ENCODE data around the gene CHSY1.

DNA sequence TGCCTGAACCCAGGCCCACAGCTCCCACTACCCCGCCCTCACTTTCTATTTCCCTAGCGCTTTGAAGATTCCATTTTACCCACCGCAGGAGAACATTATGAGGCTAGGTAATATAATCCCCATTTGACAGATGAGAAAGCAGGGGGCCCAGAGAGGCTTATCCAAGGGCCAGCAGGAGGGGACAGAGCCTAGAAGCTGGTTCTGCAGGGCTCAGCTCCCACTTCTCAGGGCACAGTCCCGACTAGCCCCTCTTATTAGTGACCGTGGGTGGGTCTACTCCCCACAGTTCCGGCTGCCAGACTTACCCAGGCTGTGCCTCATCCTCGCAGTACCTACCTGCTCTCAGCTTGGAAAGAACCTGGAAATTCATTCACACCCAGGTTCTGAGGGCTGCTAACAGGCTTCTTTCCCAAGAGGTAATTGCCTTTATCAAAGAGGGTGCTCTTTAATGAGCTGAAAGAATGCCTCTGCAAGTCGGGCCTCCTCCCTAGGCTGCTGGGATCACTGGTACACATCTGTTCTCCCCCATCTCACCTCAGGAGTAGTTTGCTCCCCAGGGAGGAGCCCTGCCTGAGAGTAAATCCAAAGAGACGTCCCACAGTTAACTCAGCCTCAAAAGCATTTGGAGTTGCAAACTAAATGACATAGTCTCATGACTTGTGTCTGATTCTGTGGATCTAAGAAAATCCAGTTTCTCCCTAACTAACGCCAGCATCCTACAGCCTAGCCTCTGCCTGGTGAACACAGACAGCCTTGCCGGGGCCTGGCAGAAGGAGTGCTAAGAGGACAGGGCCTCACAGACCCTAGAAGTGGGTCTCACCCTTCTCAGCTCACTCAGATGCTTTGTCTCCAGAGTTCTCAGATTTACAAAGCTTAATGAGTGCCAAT, 125.0 kb downstream of the CHSY1 start:
- TF ChIP-seq CTCF (IDR thresholded peaks at IDR 0.05; ENCODE audit: poor library complexity, severe bottlenecking), result no peak
- no peak for TF ChIP-seq TAF1 (IDR thresholded peaks at IDR 0.05; ENCODE audit: low read depth)
- no peak for TF ChIP-seq EZH2 (IDR thresholded peaks at IDR 0.05; ENCODE audit: borderline replicate concordance, insufficient read depth, low read length, poor library complexity, severe bottlenecking)

Measured in neural cell (in vitro differentiated cells).